Mesodermal cell (in vitro differentiated cells): ENCODE results near the gene CACNA1B.

Source experiments
- H3K27ac ChIP-seq: 2 replicates; pipeline ENCODE4 v1.7.0; 2013; ENCODE audit warnings: mild to moderate bottlenecking, low read depth, low read length, moderate library complexity; ENCODE audit not compliant: severe bottlenecking
- H3K36me3 ChIP-seq: 2 replicates; pipeline ENCODE4 v1.7.1; 2013; ENCODE audit warnings: mild to moderate bottlenecking, low read length, moderate library complexity; ENCODE audit not compliant: control insufficient read depth, insufficient read depth
- H3K4me1 ChIP-seq: one replicate; pipeline ENCODE4 v1.7.1; 2013; ENCODE audit warnings: mild to moderate bottlenecking, low read length; ENCODE audit not compliant: insufficient read depth, control insufficient read depth, poor library complexity, severe bottlenecking
- H3K4me3 ChIP-seq: 2 replicates; pipeline ENCODE4 v1.7.0; 2013; ENCODE audit warnings: low read length, control low read depth, mild to moderate bottlenecking; ENCODE audit not compliant: insufficient read depth, poor library complexity, severe bottlenecking; ENCODE audit errors: extremely low read depth
- H3K9me3 ChIP-seq: 2 replicates; pipeline ENCODE4 v1.7.1; 2013; ENCODE audit warnings: mild to moderate bottlenecking, low read length, moderate library complexity; ENCODE audit not compliant: control insufficient read depth
- WGBS, 2 experiments: methylation state at CpG; one replicate each; pipeline ENCODE4 v1.1.5; 2013; ENCODE audit warnings: missing lambda C conversion rate in 2 of 2; ENCODE audit not compliant: insufficient coverage in 2 of 2; 5-methylcytosine and 5-hydroxymethylcytosine counted together

The CACNA1B gene

DNA sequence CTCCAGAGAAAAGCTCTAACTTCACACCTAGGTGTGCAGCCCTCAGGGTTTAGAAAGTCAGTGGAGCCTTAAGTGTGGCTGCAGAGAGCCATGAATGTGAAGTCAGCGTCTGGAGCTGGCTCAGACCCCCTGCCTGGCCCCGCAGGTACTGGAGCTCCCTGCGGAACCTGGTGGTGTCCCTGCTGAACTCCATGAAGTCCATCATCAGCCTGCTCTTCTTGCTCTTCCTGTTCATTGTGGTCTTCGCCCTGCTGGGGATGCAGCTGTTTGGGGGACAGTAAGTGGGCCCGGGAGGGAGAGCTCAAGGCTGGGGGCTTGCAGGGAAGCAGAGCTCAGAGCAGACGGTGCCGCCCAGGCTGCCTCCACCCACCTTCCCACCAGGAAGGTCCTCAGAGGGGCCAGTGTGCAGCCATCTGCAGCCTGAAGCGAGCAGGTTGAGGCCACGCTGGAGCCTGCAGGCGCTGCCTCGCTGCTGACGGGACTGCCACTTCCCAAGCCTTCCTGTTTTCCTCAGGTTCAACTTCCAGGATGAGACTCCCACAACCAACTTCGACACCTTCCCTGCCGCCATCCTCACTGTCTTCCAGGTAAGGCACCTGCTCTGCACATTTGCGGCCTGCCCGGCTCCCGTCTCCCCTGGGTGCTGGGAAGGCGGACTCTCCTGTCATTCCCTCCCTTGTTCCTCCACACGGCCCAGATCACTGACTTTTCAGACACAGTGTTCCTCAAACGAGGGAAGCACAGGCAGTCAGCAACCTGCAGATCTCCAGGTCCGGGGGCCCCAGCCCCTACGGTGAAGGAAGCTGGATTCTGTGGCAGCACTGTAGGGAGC is 108.9 kb downstream of the CACNA1B start:
- Histone ChIP-seq H3K27ac (peak overlapping the region; percentile 47), H3K9me3 (peaks cover 8% of the 10 kb centered on the region), H3K4me1 (no peaks in the 10 kb centered on the region), H3K36me3 (no peaks in the 10 kb centered on the region), H3K4me3 (no peak overlapping the region)
- 92 to 96% methylated on average over 20 to 22 of the region's 22 CpGs for WGBS, 2 experiments

DNA sequence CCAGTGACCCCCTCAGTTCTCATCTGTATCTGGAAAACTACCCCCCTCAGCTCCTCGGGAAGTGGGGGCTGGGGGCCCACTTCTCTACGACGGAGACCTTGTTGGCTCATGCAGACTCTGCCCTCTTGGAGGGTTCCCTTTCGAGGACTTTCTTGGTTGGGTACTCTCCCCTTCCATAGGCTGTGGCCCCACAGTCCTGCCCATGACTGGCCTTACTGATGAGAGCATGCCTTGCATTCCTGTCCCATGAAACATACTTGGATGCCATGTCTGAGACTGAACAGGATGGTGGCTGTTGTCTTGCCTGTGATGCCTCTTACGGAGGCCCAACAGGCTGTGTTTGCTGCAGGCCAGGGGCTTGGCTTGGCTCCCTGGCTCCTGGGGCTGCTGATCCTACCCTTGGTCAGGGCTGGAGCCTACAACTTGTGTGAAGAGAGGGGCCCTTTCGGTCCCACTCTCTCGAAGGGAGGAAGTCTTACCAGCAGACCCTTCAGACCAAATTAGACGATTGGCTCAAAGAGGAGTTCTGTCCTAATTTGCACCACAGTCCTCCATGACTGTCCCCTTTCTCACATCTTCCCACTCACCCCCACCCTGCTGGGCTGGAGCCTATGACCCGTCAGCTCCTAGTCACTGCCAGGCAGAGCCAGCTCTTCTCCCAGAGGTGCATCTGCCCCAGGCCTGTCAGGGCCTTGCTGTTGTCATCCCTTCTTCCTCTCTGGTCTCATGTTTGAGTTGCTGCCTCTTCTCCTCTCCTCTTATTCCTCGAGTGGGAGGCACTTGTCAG is 109.9 kb downstream of the CACNA1B start:
- no peak overlapping the region for H3K4me3 ChIP-seq
- 87 to 90% methylated on average over 8 of the region's 10 CpGs for WGBS, 2 experiments
- H3K36me3 ChIP-seq = no peaks in the 10 kb centered on the region

DNA sequence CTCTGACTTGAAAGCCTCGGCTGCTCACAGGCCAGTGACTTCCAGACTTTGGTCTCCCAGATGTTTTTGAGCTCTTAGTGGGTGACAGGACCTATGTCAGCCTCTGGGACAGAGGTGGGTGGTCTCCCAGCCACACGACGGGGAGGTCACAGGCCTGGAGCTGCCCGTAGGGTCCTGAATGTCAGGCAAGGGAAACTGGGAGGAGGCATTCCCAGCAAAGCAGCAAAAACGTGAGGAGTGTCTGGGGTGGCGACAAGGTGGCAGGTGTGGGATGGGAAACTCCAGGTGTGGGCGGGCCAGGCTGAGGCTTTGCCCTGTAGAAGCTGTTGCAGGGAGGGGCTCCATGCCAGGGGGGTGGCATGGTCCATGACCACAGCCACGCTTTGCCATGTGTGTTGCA is 110.5 kb downstream of the CACNA1B start:
- Histone ChIP-seq H3K4me3 (no peak overlapping the region), H3K4me1 (no peaks in the 10 kb centered on the region), H3K9me3 (peaks cover 11% of the 10 kb centered on the region), H3K27ac (no peak overlapping the region), H3K36me3 (no peaks in the 10 kb centered on the region)
- WGBS, 2 experiments = 81 to 86% methylated on average over 6 of the region's 8 CpGs

More for the DNA sequence above, 109.9 kb downstream of the CACNA1B start:
- H3K4me1 ChIP-seq = no peaks in the 10 kb centered on the region
- H3K27ac ChIP-seq = peak overlapping the region; percentile 47
- peaks cover 11% of the 10 kb centered on the region for H3K9me3 ChIP-seq

DNA sequence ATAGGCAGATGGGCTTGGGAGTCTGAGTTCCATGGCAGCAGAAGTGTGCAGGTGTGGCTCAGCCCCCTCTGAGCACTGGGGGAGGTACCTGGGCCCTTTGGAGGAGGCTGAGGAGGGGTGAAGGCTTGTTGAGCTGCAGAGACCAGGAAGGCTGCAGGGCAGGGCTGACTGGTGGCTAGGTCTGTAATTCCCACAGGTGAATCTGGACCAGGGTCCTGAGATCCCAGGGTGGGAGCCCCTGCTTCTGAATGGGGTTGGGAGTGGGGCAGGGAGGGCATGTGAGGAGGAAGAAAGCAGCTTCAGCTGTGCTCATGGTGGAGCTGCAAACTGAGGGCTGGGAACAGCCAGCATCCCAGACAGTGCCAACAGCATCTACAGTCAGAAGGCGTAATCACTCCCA is 111.1 kb downstream of the CACNA1B start:
- Histone ChIP-seq H3K9me3 (peaks cover 11% of the 10 kb centered on the region), H3K36me3 (no peaks in the 10 kb centered on the region), H3K4me1 (no peaks in the 10 kb centered on the region), H3K4me3 (no peak overlapping the region), H3K27ac (no peak overlapping the region)
- WGBS, 2 experiments = no CpG with 5 or more reads among the region's 1 CpG

DNA sequence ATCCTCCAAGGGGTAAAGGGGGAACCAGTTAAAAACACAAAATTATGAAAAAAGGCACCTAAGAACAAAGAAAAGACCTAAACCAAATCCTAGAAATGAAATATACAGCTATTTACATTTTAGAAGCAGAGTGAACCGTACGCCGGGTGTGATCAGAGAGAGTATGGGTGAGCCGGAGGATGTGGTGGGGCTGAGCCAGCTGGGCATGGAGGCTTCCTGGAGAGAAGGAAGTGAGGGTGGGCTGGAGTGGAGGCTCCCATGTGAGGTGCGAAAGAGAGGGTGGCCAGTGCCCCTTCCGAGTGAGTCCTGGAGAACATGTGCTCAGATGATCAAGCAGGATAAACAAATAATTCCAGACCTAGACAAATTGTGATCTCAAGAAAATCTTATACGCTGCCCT is 111.6 kb downstream of the CACNA1B start:
- 93 to 99% methylated on average over 3 to 5 of the region's 7 CpGs for WGBS, 2 experiments
- no peak overlapping the region for H3K4me3 ChIP-seq
- H3K9me3 ChIP-seq = peaks cover 11% of the 10 kb centered on the region
- no peak overlapping the region for H3K27ac ChIP-seq
- H3K4me1 ChIP-seq = no peaks in the 10 kb centered on the region
- H3K36me3 ChIP-seq = no peaks in the 10 kb centered on the region

DNA sequence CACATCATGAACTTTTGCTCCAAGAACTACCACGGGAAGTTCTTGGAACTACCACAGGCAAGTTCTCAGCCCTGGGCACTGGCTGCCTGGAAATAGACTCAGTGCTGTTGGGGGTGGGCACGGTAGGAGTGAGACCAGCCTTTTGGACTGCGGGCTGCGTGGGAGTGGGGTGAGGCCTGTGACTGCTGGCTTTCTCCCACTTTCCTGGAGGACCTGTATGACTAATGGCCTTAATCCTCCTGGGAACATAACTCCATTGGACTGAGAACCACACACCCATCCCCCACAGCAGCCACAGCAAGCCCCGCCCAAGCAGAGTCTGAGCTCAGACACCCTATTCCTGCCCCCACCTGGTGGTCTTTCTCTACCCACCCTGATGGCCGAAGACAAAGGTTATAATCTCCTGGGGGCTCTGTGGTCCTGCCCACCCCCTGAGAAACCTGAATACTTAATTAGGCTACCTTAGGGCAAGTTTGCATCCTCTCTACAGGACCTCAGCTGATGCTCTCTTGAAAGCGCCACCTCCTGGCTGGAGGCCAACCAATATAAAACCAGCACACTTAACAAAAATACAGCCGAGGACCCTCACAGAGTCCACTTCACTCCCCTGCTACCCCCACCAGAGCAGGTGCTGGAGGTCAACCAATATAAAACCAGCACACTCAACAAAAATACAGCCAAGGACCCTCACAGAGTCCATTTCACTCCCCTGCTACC is 112.6 kb downstream of the CACNA1B start:
- WGBS, 2 experiments = 92 to 97% methylated on average over 4 to 5 of the region's 8 CpGs
- Histone ChIP-seq H3K9me3 (peaks cover 11% of the 10 kb centered on the region), H3K4me3 (no peak overlapping the region), H3K36me3 (no peaks in the 10 kb centered on the region), H3K27ac (no peak overlapping the region), H3K4me1 (no peaks in the 10 kb centered on the region)

DNA sequence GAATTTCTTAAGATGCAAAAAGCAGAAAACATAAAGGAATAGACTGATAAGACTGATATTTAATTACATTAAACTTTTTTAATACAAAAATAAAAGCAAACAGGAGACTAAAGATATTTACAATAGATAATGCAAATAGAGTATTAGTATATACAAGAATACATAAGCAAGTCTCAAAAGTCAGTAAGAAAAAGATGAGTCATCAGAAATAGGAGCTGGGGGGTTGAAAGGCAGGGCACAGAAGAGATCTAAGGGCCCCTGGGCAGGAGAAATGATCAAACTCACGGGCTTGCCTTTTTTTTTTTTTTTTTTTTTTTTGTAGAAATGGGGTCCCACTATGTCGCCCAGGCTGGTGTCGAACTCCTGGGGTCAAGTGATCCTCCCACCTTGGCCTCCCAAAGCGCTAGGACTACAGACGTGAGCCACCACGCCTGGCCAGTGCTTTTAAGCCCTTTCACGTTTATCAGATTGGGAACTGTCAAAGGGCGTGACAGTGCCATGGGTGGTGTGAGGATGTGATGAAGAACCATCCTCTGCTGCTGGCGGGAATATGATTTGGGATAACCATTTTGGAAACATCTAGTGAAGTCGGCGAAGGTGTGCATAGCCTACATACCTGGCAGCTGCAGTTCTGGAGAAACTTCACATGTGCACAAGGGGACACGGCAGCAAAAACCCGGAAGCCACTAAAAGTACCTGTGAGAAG is 126.1 kb downstream of the CACNA1B start:
- H3K4me1 ChIP-seq = no peaks in the 10 kb centered on the region
- 84 to 86% methylated on average over 10 of the region's 13 CpGs for WGBS, 2 experiments
- H3K9me3 ChIP-seq = no peaks in the 10 kb centered on the region
- no peak overlapping the region for H3K4me3 ChIP-seq
- no peaks in the 10 kb centered on the region for H3K36me3 ChIP-seq
- H3K27ac ChIP-seq = no peak overlapping the region

DNA sequence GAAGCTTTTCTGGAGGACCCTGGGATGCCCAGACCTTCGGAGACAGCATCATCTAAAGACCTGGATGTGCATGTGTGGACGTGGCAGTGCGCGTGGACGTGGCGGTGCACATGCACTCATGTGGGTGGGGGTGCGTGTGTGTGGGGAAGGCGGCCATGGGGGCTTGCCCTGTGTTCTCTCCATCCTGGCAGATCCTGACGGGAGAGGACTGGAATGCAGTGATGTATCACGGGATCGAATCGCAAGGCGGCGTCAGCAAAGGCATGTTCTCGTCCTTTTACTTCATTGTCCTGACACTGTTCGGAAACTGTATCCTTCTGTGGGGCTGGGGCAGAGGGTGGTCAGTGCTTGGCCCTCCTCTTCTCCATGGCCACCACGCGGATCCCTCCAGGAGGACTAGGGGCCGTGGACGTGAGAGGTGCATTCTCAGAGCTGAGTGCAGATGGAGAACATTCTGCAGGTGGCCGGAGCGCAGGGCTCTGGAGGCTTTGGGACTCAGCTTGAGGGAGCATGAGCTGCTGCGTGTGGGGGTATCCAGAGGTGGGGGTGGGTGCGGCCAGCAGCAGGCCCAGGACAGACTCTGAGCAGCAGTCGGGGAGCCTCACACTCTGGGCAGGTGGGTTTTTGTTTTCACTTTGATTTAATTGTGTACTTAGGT is 129.1 kb downstream of the CACNA1B start:
- 90 to 94% methylated on average over 16 to 24 of the region's 25 CpGs for WGBS, 2 experiments
- no peak overlapping the region for H3K4me3 ChIP-seq

DNA sequence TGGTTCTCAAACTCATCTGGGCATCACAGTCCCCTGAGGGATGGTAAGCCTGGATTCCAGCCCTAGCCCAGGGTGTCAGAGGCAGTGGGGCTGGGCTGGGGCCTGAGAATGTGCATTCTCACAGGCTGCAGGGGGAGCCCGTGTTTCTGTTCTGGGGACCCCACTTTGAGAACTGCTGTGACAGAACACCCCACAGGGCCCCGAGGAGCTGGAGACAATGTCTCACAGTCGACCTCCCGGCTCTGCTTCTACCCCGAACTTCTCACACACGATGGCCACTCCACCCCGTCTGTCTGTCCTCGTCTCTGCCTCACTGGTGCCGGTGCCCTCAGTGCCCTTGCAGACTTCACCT is 130.0 kb downstream of the CACNA1B start:
- Histone ChIP-seq H3K4me3 (no peak overlapping the region), H3K27ac (no peak overlapping the region), H3K36me3 (no peaks in the 10 kb centered on the region), H3K4me1 (no peaks in the 10 kb centered on the region), H3K9me3 (no peaks in the 10 kb centered on the region)
- 88 to 97% methylated on average over 9 of the region's 9 CpGs for WGBS, 2 experiments

More for the DNA sequence above, 129.1 kb downstream of the CACNA1B start:
- Histone ChIP-seq H3K4me1 (no peaks in the 10 kb centered on the region), H3K9me3 (no peaks in the 10 kb centered on the region), H3K36me3 (no peaks in the 10 kb centered on the region), H3K27ac (no peak overlapping the region)
